Measurements from ENCODE around the gene TTLL12. TPM values are rescaled to one million over a fixed set of nuclear protein-coding genes. Genes with fewer than 3 reads are reported as not detected.
A peak's percentile ranks its signal among the peaks of the same experiment; 100 is the strongest.

Gene TTLL12
- total RNA-seq, 1 donor from 2014 or later: 120 TPM

GRCh38 chr22:43198936-43199335, 12.0 kb upstream of the TTLL12 start:
- no peak for ATAC-seq

- peak; percentile 20 for ATAC-seq
Observed at GRCh38 chr22:43198126-43198525, 11.2 kb upstream of the TTLL12 start.

GRCh38 chr22:43197271-43197941, 10.5 kb upstream of the TTLL12 start:
- no peak for ATAC-seq

GRCh38 chr22:43191831-43192230, 4.9 kb upstream of the TTLL12 start:
- no peak for ATAC-seq

DNA sequence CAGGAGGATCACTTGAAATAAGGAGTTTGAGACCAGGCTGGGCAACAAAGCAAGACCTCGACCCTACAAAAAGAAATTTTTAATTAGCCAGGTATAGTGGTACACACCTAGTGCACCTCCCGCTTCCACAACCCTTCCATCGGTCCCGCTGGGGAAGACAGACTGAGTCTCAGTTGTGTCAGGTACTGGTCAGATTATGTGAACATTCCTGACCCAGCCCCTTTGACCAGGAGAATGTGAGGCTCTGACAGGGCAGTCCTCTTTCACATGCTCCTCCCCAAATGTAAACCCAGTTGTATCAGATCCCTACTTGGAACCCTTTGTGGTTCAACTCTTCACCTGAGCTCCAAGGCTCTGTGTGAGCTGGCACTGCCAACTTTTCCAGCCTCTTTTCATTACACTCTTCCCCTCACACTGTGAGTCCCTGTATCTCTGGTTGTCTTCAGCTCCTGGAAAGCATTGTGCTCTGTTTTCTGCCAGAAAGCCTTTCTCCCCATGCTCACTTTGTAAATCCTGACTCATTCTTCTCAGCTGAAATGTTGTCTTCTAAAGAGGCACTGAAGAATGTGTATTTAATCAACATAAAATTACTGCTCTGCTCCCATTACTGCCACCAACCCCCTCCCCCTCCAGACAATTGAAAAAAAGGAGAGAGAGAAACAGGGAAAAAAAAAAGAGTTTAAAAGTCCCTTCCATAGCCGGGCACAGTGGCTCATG, 2.1 kb upstream of the TTLL12 start:
- ATAC-seq: no peak

DNA sequence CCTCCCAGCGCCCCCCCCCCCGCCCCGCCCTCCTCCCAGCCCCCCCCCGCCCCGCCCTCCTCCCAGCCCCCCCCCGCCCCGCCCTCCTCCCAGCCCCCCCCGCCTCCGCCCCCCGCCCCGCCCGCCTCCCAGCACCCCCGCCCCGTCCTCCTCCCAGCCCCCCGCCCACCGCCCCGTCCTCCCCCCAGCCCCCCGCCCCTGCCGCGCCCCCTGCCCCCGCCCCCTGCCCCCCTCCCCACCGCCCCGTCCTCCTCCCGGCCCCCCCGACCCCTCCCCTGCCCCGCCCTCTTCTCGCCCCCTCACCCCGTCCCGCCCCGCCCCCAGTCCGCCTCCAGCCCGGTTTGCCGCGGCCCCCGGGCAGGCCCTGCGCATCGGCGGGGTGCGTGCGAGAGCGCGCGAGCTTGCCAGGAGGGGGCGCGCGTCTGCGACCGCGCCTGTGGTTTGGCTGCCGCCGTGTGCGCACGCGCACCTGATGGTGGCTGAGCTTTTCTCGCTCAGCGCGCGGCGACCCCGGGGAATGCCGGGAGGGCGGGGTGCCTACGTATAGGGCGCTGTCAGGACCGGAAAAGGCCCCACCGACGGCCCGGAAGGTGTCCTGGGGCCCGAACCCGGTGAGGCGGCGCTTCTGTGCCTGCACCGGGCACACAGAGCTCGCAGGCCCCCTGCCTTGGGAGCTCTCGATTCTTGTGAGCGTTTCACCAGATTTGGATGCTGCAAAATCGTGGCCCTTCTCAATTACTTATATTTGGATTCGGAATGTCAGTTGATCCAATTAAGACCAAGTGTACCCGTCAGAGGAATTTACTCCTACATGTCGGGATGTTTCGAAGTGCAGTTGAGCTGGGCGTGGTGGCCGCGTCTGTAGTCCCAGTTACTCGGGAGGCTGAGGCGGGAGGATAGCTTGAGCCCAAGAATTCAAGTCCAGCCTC, 501 bp upstream of the TTLL12 start:
- peak; percentile 82 for ATAC-seq

- peak; percentile 2 for ATAC-seq
Observed at GRCh38 chr22:43185860-43186261, 1.1 kb downstream of the TTLL12 start.

DNA sequence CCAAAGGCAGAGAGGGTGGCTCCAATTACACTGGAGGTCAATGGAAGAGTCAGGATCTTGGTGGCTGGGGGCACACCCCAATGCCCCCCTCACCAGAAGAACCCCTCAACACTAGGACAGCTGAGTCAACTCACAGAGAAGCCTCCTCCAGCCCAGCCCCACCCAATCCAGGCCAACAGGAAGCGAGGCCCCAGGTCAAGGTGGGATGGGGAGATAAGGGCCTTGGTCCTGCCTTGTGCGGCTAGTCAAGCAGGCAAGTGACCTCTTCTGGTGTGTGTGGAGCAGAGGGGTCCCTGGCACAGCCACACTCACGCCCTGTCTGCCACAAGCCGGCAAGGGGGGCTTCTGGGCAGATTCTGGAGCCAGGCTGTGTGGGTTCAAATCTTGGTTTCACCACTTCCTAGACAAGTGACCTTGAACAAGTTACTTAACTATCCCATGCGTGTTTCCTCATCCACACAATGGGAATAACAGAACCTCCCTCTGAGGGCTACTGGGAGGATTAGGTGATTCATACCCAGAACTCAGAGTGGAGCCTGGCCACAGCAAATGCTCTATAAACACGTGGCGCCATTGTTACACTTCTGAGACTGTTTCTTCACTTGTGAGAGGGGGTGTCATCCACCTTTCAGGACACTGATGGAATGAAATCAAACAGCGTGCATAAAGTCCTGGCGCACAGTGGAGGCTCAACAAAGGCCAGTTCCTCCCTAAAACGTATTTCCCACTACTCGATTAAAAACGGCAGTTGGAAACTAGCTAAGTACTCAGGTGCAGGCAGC, 3.2 kb downstream of the TTLL12 start:
- peak; percentile 43 for ATAC-seq

DNA sequence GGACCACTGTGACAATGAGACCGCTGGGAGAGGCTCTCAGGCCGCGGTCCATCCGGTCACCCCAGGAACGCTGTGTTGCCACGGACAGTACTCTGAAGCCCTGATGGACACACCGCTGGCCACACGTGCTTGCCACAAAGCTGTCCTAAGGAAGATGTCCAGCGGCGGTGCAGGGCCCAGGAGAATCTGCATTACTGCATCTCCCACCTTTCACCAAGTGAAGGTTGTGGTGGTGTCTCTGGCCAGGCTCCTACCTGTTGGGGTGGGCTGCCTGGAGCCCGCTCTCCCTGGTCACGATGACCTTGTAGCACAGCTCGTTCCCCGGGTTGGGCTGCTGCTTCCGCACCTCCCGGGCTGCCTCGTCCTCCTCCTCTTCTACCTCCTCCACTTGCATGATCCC, 4.2 kb downstream of the TTLL12 start:
- ATAC-seq: no peak

- no peak for ATAC-seq
Observed at GRCh38 chr22:43182118-43182517, 4.8 kb downstream of the TTLL12 start.

DNA sequence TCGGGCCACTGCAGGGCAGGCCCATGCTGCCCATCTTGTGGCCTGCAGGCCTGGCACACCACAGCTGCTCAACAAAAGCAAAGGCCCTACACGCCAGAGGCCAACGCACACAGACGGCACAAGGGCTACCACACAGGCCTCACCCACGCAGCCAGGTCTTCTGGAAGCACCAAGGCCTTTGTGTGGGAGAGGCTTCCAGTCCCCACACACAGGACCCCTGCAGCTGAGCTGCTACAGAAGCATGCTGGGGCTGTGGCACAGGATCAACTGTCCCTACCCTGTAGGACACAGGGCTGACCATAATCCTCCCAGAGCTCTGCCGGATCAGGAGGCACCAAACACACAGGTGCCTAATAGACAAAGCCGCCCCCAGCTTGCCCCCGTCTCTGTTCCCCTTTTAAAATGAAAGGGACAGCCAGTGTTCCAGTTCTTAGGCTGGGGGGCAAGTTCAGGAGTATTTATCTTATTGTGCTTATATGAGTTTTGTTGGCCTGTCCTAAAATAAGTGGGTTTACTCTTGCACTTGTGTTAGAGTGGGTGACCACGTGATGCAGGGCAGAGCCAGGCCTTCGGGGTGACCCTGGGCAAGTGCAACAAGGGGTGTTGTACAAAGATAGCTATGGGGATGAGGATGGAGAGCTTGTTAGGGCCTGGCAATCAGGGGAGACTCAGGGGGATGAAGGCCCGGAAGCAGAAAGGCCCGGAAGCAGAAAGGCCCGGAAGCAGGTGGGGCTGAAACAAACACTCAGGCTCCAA, 5.4 kb downstream of the TTLL12 start:
- no peak for ATAC-seq

- ATAC-seq: no peak
Observed at GRCh38 chr22:43180670-43181069, 6.3 kb downstream of the TTLL12 start.

DNA sequence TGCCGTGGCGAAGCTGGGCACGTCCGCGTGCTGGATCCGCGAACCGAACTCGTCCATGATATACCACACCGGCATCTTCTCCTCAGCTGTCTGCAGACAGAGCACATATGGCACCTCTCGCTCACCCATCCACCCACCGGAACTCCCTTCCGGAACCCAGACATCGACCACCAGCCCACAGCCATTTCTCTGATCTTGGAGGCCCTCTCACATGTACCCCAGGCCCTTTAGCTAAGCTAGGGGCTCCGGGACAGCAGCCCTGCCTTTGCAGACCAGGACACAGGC, 7.1 kb downstream of the TTLL12 start:
- no peak for ATAC-seq

- ATAC-seq: no peak
Observed at GRCh38 chr22:43179146-43179910, 7.6 kb downstream of the TTLL12 start.

GRCh38 chr22:43177479-43177878, 9.5 kb downstream of the TTLL12 start:
- no peak for ATAC-seq

GRCh38 chr22:43176090-43176489, 10.8 kb downstream of the TTLL12 start:
- ATAC-seq: no peak

GRCh38 chr22:43174941-43175531, 11.9 kb downstream of the TTLL12 start:
- ATAC-seq: peak; percentile 80

DNA sequence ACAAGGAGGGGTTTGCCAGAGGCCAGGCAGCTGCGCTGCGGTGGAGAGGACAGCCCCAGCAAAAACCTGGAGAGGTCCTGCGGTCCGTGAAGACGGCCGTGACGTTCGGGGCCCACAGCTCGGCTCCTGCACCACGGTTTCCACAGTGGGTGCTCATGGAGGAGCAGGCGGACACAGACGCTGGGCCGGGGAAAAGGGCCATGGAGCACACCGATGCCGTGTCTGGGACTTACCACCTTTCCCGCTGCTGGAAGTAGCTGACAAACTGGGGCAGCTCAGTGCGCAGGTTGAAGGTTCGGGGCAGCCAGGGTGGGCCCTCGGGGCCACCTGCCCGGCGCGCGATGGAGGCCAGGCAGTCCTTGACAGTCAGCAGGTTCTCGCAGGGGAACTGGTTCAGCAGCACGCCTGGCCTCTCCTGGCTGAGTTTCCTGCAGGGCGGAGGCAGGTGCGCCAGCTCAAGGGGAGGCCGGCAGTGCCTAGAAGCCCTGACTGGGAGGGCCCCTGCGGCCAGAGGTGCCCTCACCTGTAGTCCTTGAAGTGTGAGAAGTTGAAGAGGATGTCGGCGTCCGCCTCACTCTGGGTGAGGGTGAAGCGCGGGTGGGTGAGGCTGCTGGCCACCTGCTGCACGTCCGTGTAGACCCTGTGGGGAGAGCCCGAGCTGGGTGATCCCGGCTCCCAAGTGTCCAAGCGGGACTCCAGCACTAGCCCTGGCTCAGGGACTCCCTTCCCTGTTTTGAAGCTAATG, 12.8 kb downstream of the TTLL12 start:
- ATAC-seq: peak; percentile 47

GRCh38 chr22:43173566-43173965, 13.4 kb downstream of the TTLL12 start:
- no peak for ATAC-seq

DNA sequence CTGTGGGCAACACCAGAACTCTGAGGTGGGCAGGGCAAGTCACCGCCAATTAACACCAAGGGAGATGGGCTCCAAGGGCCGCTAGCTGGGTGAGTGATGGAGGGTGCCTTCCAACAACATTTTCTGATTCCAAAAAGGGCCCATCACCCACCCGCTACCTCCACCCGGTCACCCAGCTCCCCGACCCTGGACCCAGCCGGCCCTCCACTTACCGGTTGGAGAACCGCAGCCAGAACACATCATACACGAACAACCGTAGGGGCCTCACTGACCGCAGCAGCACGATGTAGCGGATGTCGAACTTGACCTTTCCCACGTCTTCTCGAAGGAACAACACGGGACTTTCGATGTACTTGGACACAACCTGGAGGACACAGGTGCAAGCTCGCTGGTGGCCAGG, 14.7 kb downstream of the TTLL12 start:
- ATAC-seq: no peak
